ENCODE measurements around the gene HNRNPL.
"Not testable (repeated sequence)": the region's sequence is repeated elsewhere in the genome, so short reads cannot be mapped to it uniquely, and the experiment has no call there.

The HNRNPL gene

GRCh38 chr19:38821230-38821825 lies 28.5 kb downstream of the HNRNPL start:
- not testable (repeated sequence) for DNase-seq

- DNase-seq: no peak
Observed at GRCh38 chr19:38819231-38819920, 30.4 kb downstream of the HNRNPL start.

- no peak for DNase-seq
Observed at GRCh38 chr19:38817081-38817480, 32.7 kb downstream of the HNRNPL start.

- DNase-seq: no peak
Observed at GRCh38 chr19:38816131-38816750, 33.5 kb downstream of the HNRNPL start.

GRCh38 chr19:38815059-38816001 lies 34.5 kb downstream of the HNRNPL start:
- no peak for DNase-seq

- DNase-seq: not testable (repeated sequence)
Observed at GRCh38 chr19:38813932-38814331, 35.9 kb downstream of the HNRNPL start.

- no peak for DNase-seq
Observed at GRCh38 chr19:38813323-38813722, 36.5 kb downstream of the HNRNPL start.

GRCh38 chr19:38812841-38813320 lies 36.9 kb downstream of the HNRNPL start, which contains the start of gene LGALS4:
LGALS4 (minus strand) TSS chr19:38812945; CDS start chr19:38812886, 59 bp downstream.
- DNase-seq: no peak

- DNase-seq: no peak
Observed at GRCh38 chr19:38812009-38812840, 37.6 kb downstream of the HNRNPL start.

GRCh38 chr19:38809592-38810252 lies 40.1 kb downstream of the HNRNPL start:
- DNase-seq: no peak

GRCh38 chr19:38808741-38809140 lies 41.0 kb downstream of the HNRNPL start:
- DNase-seq: no peak

GRCh38 chr19:38807374-38808098 lies 42.2 kb downstream of the HNRNPL start:
- not testable (repeated sequence) for DNase-seq

- DNase-seq: no peak
Observed at GRCh38 chr19:38806371-38806770, 43.4 kb downstream of the HNRNPL start.

- DNase-seq: no peak
Observed at GRCh38 chr19:38805180-38805579, 44.6 kb downstream of the HNRNPL start.

- DNase-seq: no peak
Observed at GRCh38 chr19:38803543-38803942, 46.2 kb downstream of the HNRNPL start.

- no peak for DNase-seq
Observed at GRCh38 chr19:38801359-38802095, 48.3 kb downstream of the HNRNPL start.

- DNase-seq: no peak
Observed at GRCh38 chr19:38800577-38801347, 49.0 kb downstream of the HNRNPL start.

GRCh38 chr19:38799104-38799503 lies 50.7 kb downstream of the HNRNPL start:
- no peak for DNase-seq

GRCh38 chr19:38797781-38798180 lies 52.0 kb downstream of the HNRNPL start:
- DNase-seq: not testable (repeated sequence)
